Measurements from ENCODE around the gene SLC37A4.

DNA sequence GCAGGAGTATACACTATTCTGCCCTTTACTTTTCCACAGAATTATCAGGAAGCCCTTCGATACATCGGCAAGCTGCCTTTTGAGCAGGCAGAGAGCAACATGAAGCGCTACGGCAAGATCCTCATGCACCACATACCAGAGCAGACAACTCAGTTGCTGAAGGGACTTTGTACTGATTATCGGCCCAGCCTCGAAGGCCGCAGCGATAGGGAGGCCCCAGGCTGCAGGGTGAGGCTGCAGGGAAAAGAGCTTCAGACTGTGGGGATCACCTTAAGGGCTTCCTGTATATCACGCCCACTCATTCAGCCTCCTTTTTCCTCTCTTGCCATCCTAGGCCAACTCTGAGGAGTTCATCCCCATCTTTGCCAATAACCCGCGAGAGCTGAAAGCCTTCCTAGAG, 47.2 kb upstream of the SLC37A4 start:
- TF ChIP-seq POLR2A (IDR thresholded peaks at IDR 0.05) = no peak
- TF ChIP-seq, protein P1, sequence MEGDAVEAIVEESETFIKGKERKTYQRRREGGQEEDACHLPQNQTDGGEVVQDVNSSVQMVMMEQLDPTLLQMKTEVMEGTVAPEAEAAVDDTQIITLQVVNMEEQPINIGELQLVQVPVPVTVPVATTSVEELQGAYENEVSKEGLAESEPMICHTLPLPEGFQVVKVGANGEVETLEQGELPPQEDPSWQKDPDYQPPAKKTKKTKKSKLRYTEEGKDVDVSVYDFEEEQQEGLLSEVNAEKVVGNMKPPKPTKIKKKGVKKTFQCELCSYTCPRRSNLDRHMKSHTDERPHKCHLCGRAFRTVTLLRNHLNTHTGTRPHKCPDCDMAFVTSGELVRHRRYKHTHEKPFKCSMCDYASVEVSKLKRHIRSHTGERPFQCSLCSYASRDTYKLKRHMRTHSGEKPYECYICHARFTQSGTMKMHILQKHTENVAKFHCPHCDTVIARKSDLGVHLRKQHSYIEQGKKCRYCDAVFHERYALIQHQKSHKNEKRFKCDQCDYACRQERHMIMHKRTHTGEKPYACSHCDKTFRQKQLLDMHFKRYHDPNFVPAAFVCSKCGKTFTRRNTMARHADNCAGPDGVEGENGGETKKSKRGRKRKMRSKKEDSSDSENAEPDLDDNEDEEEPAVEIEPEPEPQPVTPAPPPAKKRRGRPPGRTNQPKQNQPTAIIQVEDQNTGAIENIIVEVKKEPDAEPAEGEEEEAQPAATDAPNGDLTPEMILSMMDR (IDR thresholded peaks at IDR 0.05) = no peak
